Esophagus squamous epithelium (tissue), 5 donors: ENCODE measurements around the gene HGF. TPM values are rescaled to one million over a fixed set of nuclear protein-coding genes. Genes with fewer than 3 reads are reported as not detected.

Experiments used
- DNase-seq: peaks from one replicate; lab custom pipeline; 2025; lab: John Stamatoyannopoulos, UW
- H3K27ac ChIP-seq, 4 donors: fragments of 200-600 bp; sonication (generic); one replicate each; pipeline ENCODE4 v1.5.1; 2016 to 2019; ENCODE audit warnings: mild to moderate bottlenecking in 1 of 4
- H3K27me3 ChIP-seq, 4 donors: fragments of 200-600 bp; sonication (generic); 1 replicate in 3 of 4; 2 replicates in 1 of 4; pipeline versions ENCODE4 v1.5.1 to v1.6.0; 2017 to 2021; ENCODE audit warnings: antibody characterized with exemption in 1 of 4
- H3K36me3 ChIP-seq, 3 donors: fragments of 200-600 bp; sonication (generic); one replicate each; pipeline ENCODE4 v1.5.1; 2016 to 2019
- H3K4me1 ChIP-seq, 3 donors: fragments of 200-600 bp; sonication (generic); one replicate each; pipeline ENCODE4 v1.5.1; 2017 to 2019
- H3K4me3 ChIP-seq, 4 donors: fragments of 200-600 bp; sonication (generic); 1 replicate in 3 of 4; 2 replicates in 1 of 4; pipeline ENCODE4 v1.5.1; 2016 to 2019; ENCODE audit warnings: mild to moderate bottlenecking in 2 of 4, moderate library complexity in 1 of 4
- H3K9me3 ChIP-seq, 3 donors: fragments of 200-600 bp; sonication (generic); one replicate each; pipeline ENCODE4 v1.5.1; 2016 to 2019
- POLR2A ChIP-seq, 4 donors: fragments of 450-650 bp; IDR thresholded peaks; one replicate each; pipeline ENCODE4 v1.6.1; 2017; ENCODE audit warnings: antibody characterized with exemption in 4 of 4, mild to moderate bottlenecking in 4 of 4, moderate library complexity in 3 of 4
- WGBS, 2 donors: methylation state at CpG; one replicate each; pipeline ENCODE4 v1.1.5; 2018; 5-methylcytosine and 5-hydroxymethylcytosine counted together
- intact Hi-C: fragments of 100-400 bp; cut with DNase I; formaldehyde crosslinking; loops from one replicate; pipeline ENCODE4 v1.15.0; 2022
- total RNA-seq, 4 donors: library from RNA; depleted of rRNA; stranded (reverse); fragments of >200 nt; gene quantifications; one replicate each; pipeline ENCODE4 v1.1.0, GENCODE V29; 2016
- TF ChIP-seq, protein P1 (sequence below), 6 experiments: fragments of 450-650 bp in 4 of 6; fragments of 200-600 bp in 2 of 6; sonication (generic) in 2 of 6; IDR thresholded peaks; one replicate each; pipeline ENCODE4 v1.5.1; 2016 to 2019; ENCODE audit warnings: antibody characterized with exemption in 6 of 6, mild to moderate bottlenecking in 4 of 6, moderate library complexity in 4 of 6
- donor health status: DM: yes; HTN: yes; CAD: no.

Gene HGF
- total RNA-seq, 4 donors from 2014 or later: 0.30 to 4.4 (median 0.95) TPM

- WGBS, 2 donors: 64 to 68% methylated on average over 1 of the region's 1 CpG
- no peak overlapping the region for H3K27ac ChIP-seq
Measured at GRCh38 chr7:81655271-81655670, 114.6 kb downstream of the HGF start.

DNA sequence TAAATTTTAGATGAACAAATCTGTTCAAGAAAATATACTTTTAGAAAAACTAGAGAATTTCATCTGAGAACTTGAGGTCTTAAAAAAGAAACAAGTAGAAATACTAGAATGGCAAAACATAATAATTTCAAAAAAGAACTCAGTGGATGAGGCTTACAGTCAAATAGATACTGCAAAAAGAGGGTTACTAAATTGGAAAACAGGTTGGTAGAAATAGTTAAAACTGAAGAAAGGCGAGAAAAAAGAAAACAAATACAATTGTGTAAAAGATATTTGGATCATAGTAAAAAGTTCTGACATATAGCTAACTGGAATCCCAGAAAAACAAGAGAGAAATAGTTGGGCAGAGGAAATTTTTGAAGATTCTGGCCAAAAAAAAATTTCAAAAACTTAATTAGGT is 117.6 kb downstream of the HGF start:
- Histone ChIP-seq H3K4me3 (no peak overlapping the region), H3K9me3 (peaks cover 0 to 8% (median 0%) of the 10 kb centered on the region in 3 donors), H3K4me1 (no peaks in the 10 kb centered on the region), H3K27me3 (no peaks in the 10 kb centered on the region), H3K27ac (no peak overlapping the region), H3K36me3 (no peaks in the 10 kb centered on the region)
- TF ChIP-seq POLR2A (IDR thresholded peaks at IDR 0.05): no peak
- TF ChIP-seq, protein P1, sequence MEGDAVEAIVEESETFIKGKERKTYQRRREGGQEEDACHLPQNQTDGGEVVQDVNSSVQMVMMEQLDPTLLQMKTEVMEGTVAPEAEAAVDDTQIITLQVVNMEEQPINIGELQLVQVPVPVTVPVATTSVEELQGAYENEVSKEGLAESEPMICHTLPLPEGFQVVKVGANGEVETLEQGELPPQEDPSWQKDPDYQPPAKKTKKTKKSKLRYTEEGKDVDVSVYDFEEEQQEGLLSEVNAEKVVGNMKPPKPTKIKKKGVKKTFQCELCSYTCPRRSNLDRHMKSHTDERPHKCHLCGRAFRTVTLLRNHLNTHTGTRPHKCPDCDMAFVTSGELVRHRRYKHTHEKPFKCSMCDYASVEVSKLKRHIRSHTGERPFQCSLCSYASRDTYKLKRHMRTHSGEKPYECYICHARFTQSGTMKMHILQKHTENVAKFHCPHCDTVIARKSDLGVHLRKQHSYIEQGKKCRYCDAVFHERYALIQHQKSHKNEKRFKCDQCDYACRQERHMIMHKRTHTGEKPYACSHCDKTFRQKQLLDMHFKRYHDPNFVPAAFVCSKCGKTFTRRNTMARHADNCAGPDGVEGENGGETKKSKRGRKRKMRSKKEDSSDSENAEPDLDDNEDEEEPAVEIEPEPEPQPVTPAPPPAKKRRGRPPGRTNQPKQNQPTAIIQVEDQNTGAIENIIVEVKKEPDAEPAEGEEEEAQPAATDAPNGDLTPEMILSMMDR (IDR thresholded peaks at IDR 0.05): no peak
- WGBS, 2 donors: 64 to 85% methylated on average over 1 of the region's 1 CpG
- intact Hi-C loops: no loop called here
- DNase-seq: no peak

More at GRCh38 chr7:81655271-81655670, 114.6 kb downstream of the HGF start:
- TF ChIP-seq, protein P1 (IDR thresholded peaks at IDR 0.05): no peak
- TF ChIP-seq POLR2A (IDR thresholded peaks at IDR 0.05): no peak
- intact Hi-C loops: no loop called here
- Histone ChIP-seq H3K9me3 (peaks cover 0 to 8% (median 0%) of the 10 kb centered on the region in 3 donors), H3K4me3 (no peak overlapping the region), H3K4me1 (no peaks in the 10 kb centered on the region), H3K36me3 (no peaks in the 10 kb centered on the region), H3K27me3 (no peaks in the 10 kb centered on the region)
- no peak for DNase-seq
